ENCODE data around the gene GFI1B. TPM values are rescaled to one million over a fixed set of nuclear protein-coding genes. Genes with fewer than 3 reads are reported as not detected.

The GFI1B gene
- total RNA-seq (2022) (not detected in 2 replicates), Bru-seq, nascent RNA (percentile 4 among the genes with signal in this experiment), BruChase-seq, experiment 1, labeled RNA remaining after a 6-hour chase (percentile 2 among the genes with signal in this experiment), BruChase-seq, experiment 2, labeled RNA remaining after a 2-hour chase (not detected)
- long read RNA-seq: 0 reads

DNA sequence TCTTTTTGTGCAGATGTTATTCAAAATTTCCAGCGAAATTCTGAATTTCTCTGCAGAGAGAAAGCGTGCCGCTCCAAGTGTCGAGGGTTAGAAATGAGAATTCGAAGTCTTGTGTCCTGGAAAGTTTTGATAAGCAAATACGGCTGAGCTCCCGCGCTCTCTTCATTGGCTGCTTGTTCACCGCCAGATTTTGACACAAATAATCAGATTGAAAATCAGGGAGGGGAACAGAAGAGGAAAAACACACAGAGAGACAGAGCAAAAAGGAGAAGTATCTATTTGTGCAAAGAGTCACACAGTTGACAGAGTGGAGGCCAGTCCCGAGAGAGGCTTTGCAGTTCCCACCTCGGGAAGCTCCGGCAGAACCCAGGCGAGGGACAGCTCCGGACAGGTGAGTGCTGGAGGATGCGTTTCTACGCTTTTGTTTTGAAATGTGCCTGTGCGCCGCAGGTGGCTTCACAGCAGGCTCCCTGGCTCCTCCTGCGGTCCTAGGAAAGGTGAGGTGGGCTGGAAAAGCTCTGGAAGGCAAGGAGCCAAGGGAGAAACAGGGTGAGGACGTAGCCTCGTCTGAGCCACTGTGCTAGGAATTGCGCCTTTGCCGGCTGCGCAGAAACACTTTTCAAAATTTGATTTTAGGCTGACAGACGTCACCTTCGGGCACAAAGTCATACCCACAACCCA, at the start of gene GFI1B:
TSS of gene GFI1B (plus strand) at position 244 of the 681 bp plus-strand sequence. CDS start 7,985 bp downstream, outside the sequence.
- Mint-ChIP-seq H3K27me3 (ENCODE audit: unreplicated experiment) (peaks cover 32% of the 10 kb centered on the region), H3K9me3 (ENCODE audit: low read depth, unreplicated experiment) (no peaks in the 10 kb centered on the region), H3K4me1 (ENCODE audit: low read depth, unreplicated experiment) (peaks cover 10% of the 10 kb centered on the region), H3K36me3 (ENCODE audit: insufficient read depth, unreplicated experiment) (no peaks in the 10 kb centered on the region), H3K27ac (ENCODE audit: unreplicated experiment) (no peak within 1 kb of the TSS), H3K4me3 (ENCODE audit: low read depth, unreplicated experiment) (peak within 1 kb of the TSS; percentile 24)
- no TSS peak for BruUV-seq (replicated peaks)
- CTCF ChIA-PET: interaction anchor here (1.2 kb wide), 1 partner anchor 52 kb away, joined by 3 read pairs; the partner anchor contains the start of gene GTF3C5
- TF ChIP-seq, protein P1, sequence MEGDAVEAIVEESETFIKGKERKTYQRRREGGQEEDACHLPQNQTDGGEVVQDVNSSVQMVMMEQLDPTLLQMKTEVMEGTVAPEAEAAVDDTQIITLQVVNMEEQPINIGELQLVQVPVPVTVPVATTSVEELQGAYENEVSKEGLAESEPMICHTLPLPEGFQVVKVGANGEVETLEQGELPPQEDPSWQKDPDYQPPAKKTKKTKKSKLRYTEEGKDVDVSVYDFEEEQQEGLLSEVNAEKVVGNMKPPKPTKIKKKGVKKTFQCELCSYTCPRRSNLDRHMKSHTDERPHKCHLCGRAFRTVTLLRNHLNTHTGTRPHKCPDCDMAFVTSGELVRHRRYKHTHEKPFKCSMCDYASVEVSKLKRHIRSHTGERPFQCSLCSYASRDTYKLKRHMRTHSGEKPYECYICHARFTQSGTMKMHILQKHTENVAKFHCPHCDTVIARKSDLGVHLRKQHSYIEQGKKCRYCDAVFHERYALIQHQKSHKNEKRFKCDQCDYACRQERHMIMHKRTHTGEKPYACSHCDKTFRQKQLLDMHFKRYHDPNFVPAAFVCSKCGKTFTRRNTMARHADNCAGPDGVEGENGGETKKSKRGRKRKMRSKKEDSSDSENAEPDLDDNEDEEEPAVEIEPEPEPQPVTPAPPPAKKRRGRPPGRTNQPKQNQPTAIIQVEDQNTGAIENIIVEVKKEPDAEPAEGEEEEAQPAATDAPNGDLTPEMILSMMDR (IDR thresholded peaks at IDR 0.05; ENCODE audit: unreplicated experiment): no peak
- no peak for DNase-seq
- intact Hi-C loops (cut with micrococcal nuclease; ENCODE audit: unreplicated experiment): no loop called here

DNA sequence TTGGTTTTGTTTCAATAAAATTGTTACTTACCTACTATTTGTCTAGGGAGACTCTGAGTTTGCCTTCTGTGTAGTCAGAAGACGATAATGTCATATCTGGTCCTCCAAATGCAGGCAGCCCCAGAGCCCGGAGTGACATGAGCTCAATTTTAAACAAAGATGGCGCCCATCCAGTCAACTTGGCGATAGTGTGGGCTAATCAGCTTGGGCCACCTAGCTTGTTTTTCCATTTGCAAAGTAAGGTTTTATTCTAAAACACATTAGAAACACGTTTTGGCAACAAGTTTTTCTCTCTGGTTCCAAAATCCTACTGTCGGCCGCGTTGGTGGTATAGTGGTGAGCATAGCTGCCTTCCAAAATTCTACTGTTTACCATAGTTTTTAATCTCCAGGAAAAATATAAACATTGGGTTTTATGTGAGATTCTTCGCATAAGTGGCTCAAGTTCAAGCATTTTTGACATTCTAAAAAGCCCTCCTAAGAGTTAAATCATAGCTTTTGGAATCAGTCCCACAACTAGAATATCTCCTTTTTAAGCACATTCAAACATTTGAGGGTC, 47.2 kb upstream of the GFI1B start:
- intact Hi-C loops (cut with micrococcal nuclease; ENCODE audit: unreplicated experiment): no loop called here
- no peaks in the 10 kb centered on the region for H3K9me3 Mint-ChIP-seq (ENCODE audit: low read depth, unreplicated experiment)
- BruUV-seq (replicated peaks): no TSS peak
- H3K27me3 Mint-ChIP-seq (ENCODE audit: unreplicated experiment): no peaks in the 10 kb centered on the region
- CTCF ChIA-PET: no interaction called here
- H3K4me1 Mint-ChIP-seq (ENCODE audit: low read depth, unreplicated experiment): no peaks in the 10 kb centered on the region
- H3K36me3 Mint-ChIP-seq (ENCODE audit: insufficient read depth, unreplicated experiment): peaks cover 10% of the 10 kb centered on the region
- TF ChIP-seq, protein P1 (IDR thresholded peaks at IDR 0.05; ENCODE audit: unreplicated experiment): no peak
- DNase-seq: no peak
- H3K4me3 Mint-ChIP-seq (ENCODE audit: low read depth, unreplicated experiment): no peak overlapping the region
- no peak overlapping the region for H3K27ac Mint-ChIP-seq (ENCODE audit: unreplicated experiment)

DNA sequence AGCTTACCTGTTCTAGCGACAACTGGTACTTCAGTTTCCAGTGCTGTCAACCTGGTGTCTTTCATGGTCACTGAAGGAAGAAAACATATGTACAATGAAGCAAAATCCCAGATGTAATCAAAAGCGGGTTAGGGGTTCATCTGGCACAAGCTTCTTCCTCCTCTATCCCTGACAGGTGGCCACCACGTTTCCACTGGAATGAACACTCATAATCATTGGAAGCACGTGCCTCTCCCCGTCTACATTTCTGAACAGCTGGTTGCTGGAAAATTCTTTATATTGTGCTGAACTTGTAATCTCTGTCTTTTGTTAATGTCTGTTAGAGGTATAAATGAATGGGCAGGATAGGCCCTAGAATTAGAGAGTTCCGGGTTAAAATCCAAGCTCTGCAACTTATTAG, 43.5 kb upstream of the GFI1B start:
- Mint-ChIP-seq H3K36me3 (ENCODE audit: insufficient read depth, unreplicated experiment) (no peaks in the 10 kb centered on the region), H3K4me3 (ENCODE audit: low read depth, unreplicated experiment) (no peak overlapping the region), H3K9me3 (ENCODE audit: low read depth, unreplicated experiment) (no peaks in the 10 kb centered on the region), H3K4me1 (ENCODE audit: low read depth, unreplicated experiment) (no peaks in the 10 kb centered on the region), H3K27ac (ENCODE audit: unreplicated experiment) (no peak overlapping the region), H3K27me3 (ENCODE audit: unreplicated experiment) (no peaks in the 10 kb centered on the region)
- CTCF ChIA-PET: no interaction called here
- TF ChIP-seq, protein P1 (IDR thresholded peaks at IDR 0.05; ENCODE audit: unreplicated experiment): no peak
- DNase-seq: no peak
- BruUV-seq (replicated peaks): no TSS peak
- intact Hi-C loops (cut with micrococcal nuclease; ENCODE audit: unreplicated experiment): no loop called here

DNA sequence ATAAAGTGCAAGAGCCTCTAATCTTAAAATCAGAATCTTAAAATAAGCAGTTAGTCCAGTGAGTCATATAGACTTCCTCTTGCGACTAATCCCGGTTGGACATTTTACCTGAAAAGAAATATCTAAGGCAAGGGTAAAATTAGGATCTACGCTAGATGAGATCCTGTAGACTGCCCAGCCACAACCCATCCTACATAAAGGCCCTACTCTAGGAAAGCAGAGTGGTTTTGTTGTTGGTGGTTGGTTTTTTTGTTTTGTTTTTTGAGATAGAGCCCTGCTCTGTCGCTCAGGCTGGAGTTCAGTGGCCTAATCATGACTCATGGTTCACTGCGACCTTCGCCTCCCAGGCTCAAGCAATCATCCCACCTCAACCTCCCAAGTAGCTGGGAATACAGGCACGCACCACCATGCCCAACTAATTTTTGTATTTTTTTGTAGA, 41.0 kb upstream of the GFI1B start:
- TF ChIP-seq, protein P1 (IDR thresholded peaks at IDR 0.05; ENCODE audit: unreplicated experiment): no peak
- BruUV-seq (replicated peaks): no TSS peak
- Mint-ChIP-seq H3K4me3 (ENCODE audit: low read depth, unreplicated experiment) (no peak overlapping the region), H3K9me3 (ENCODE audit: low read depth, unreplicated experiment) (no peaks in the 10 kb centered on the region), H3K27ac (ENCODE audit: unreplicated experiment) (no peak overlapping the region), H3K4me1 (ENCODE audit: low read depth, unreplicated experiment) (no peaks in the 10 kb centered on the region), H3K27me3 (ENCODE audit: unreplicated experiment) (no peaks in the 10 kb centered on the region), H3K36me3 (ENCODE audit: insufficient read depth, unreplicated experiment) (no peaks in the 10 kb centered on the region)
- intact Hi-C loops (cut with micrococcal nuclease; ENCODE audit: unreplicated experiment): no loop called here
- CTCF ChIA-PET: no interaction called here
- no peak for DNase-seq
